ENCODE measurements around the gene LMOD3. TPM values are rescaled to one million over a fixed set of nuclear protein-coding genes. Genes with fewer than 3 reads are reported as not detected.

Gene LMOD3
- total and polyA plus RNA-seq, 2 donors (not counting 1 experiment from before 2014, with no cell fraction given): not detected

DNA sequence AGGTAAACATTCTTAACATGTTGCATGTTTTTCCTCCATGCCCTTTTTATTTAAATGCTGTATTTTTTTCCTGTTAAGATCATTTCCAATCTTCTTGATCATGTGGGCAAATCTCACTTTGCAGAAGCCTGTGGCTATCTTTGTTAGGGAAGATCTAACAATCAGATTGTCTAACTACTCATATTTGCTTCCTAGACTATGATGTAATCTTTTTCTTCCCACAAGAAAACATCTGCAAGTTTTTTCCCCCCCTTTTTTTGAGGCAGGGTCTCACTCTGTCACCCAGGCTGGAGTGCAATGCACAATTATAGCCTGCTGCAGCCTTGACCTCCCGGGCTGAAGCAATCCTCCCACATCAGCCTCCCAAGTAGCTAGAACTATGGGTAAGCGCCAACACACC lies 15.0 kb upstream of the LMOD3 start:
- no peak for TF ChIP-seq EZH2 (IDR thresholded peaks at IDR 0.05; ENCODE audit: borderline replicate concordance, insufficient read depth, low read depth, low read length, poor library complexity, severe bottlenecking)
- TF ChIP-seq, protein P1, sequence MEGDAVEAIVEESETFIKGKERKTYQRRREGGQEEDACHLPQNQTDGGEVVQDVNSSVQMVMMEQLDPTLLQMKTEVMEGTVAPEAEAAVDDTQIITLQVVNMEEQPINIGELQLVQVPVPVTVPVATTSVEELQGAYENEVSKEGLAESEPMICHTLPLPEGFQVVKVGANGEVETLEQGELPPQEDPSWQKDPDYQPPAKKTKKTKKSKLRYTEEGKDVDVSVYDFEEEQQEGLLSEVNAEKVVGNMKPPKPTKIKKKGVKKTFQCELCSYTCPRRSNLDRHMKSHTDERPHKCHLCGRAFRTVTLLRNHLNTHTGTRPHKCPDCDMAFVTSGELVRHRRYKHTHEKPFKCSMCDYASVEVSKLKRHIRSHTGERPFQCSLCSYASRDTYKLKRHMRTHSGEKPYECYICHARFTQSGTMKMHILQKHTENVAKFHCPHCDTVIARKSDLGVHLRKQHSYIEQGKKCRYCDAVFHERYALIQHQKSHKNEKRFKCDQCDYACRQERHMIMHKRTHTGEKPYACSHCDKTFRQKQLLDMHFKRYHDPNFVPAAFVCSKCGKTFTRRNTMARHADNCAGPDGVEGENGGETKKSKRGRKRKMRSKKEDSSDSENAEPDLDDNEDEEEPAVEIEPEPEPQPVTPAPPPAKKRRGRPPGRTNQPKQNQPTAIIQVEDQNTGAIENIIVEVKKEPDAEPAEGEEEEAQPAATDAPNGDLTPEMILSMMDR (IDR thresholded peaks at IDR 0.05): no peak
- no peak for ATAC-seq (ENCODE audit: low read depth)
- no peak overlapping the region for H3K4me3 Mint-ChIP-seq
- CTCF ChIA-PET: no interaction called here
- Histone ChIP-seq H3K4me3 (ENCODE audit: control extremely low read depth in 1 of 5, extremely low read depth in 1 of 5, insufficient read depth in 1 of 5, low read depth in 2 of 5, low read length in 4 of 5) (no peak overlapping the region), H3K4me2 (replicated peaks; ENCODE audit: low read depth, low read length, poor library complexity, severe bottlenecking) (no peak overlapping the region), H3K79me2 (ENCODE audit: control insufficient read depth, insufficient read depth, low read length) (no peaks in the 10 kb centered on the region), H2AFZ (ENCODE audit: insufficient read depth, low read depth, low read length, poor library complexity, severe bottlenecking) (no peak overlapping the region), H3K9me3 (ENCODE audit: control extremely low read depth in 1 of 3, control insufficient read depth in 2 of 3, insufficient read depth in 1 of 3, low read length in 2 of 3) (no peaks in the 10 kb centered on the region), H3K36me3 (replicated peaks in 1 of 2; ENCODE audit: control extremely low read depth in 1 of 2, control insufficient read depth in 1 of 2, extremely low read depth in 1 of 2, insufficient read depth in 2 of 2, low read length in 1 of 2) (no peaks in the 10 kb centered on the region), H3K27ac (ENCODE audit: low read length in 2 of 2) (no peak overlapping the region), H4K20me1 (ENCODE audit: control insufficient read depth, insufficient read depth, low read length, poor library complexity, severe bottlenecking) (no peaks in the 10 kb centered on the region), H3K4me1 (ENCODE audit: control insufficient read depth in 2 of 2, insufficient read depth in 2 of 2, low read length in 2 of 2) (no peaks in the 10 kb centered on the region), H3K27me3 (replicated peaks in 1 of 4; ENCODE audit: control extremely low read depth in 1 of 4, control insufficient read depth in 3 of 4, insufficient read depth in 4 of 4, low read length in 3 of 4) (peaks cover 0 to 4% (median 0%) of the 10 kb centered on the region in 4 experiments), H3K9ac (ENCODE audit: low read length) (no peak overlapping the region)
- POLR2A ChIA-PET: no interaction called here
- intact Hi-C loops (cut with micrococcal nuclease): no loop called here
- H3K4me1 Mint-ChIP-seq: no peaks in the 10 kb centered on the region
- no peak for DNase-seq
- no CpG with 5 or more reads among the region's 2 CpGs for WGBS (ENCODE audit: insufficient coverage)
- H3K27me3 Mint-ChIP-seq: peaks cover 20% of the 10 kb centered on the region
- no peaks in the 10 kb centered on the region for H3K9me3 Mint-ChIP-seq (ENCODE audit: insufficient read depth)
- H3K27ac Mint-ChIP-seq: no peak overlapping the region

DNA sequence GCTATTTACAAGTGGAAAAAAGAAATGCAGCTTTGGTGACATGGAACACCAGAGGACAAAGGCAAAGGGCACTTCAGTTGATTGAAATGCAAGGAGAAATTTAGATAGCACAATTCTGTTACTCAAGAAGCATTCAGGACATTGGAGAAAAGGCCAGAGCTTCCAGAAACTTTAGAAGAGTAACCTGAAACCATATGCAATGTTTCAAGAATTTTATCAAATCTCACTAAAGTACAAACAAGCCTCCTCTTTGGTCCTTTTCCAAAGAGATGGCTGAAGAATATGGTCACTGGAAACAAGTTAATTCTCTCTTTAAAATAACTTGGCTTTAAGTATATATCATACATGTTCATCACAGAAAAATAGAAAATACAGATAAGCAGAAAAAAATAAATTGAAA lies 14.6 kb upstream of the LMOD3 start:
- Histone ChIP-seq H4K20me1 (ENCODE audit: control insufficient read depth, insufficient read depth, low read length, poor library complexity, severe bottlenecking) (no peaks in the 10 kb centered on the region), H3K79me2 (ENCODE audit: control insufficient read depth, insufficient read depth, low read length) (no peaks in the 10 kb centered on the region), H3K27ac (ENCODE audit: low read length in 2 of 2) (no peak overlapping the region), H2AFZ (ENCODE audit: insufficient read depth, low read depth, low read length, poor library complexity, severe bottlenecking) (no peak overlapping the region), H3K9me3 (ENCODE audit: control extremely low read depth in 1 of 3, control insufficient read depth in 2 of 3, insufficient read depth in 1 of 3, low read length in 2 of 3) (no peaks in the 10 kb centered on the region), H3K36me3 (replicated peaks in 1 of 2; ENCODE audit: control extremely low read depth in 1 of 2, control insufficient read depth in 1 of 2, extremely low read depth in 1 of 2, insufficient read depth in 2 of 2, low read length in 1 of 2) (no peaks in the 10 kb centered on the region), H3K9ac (ENCODE audit: low read length) (no peak overlapping the region), H3K4me2 (replicated peaks; ENCODE audit: low read depth, low read length, poor library complexity, severe bottlenecking) (no peak overlapping the region), H3K27me3 (replicated peaks in 1 of 4; ENCODE audit: control extremely low read depth in 1 of 4, control insufficient read depth in 3 of 4, insufficient read depth in 4 of 4, low read length in 3 of 4) (peaks cover 0 to 4% (median 0%) of the 10 kb centered on the region in 4 experiments), H3K4me3 (ENCODE audit: control extremely low read depth in 1 of 5, extremely low read depth in 1 of 5, insufficient read depth in 1 of 5, low read depth in 2 of 5, low read length in 4 of 5) (no peak overlapping the region), H3K4me1 (ENCODE audit: control insufficient read depth in 2 of 2, insufficient read depth in 2 of 2, low read length in 2 of 2) (no peaks in the 10 kb centered on the region)
- Mint-ChIP-seq H3K9me3 (ENCODE audit: insufficient read depth) (no peaks in the 10 kb centered on the region), H3K27me3 (peaks cover 20% of the 10 kb centered on the region), H3K4me1 (no peaks in the 10 kb centered on the region), H3K4me3 (no peak overlapping the region), H3K27ac (no peak overlapping the region)
- CTCF ChIA-PET: interaction anchor here (0.9 kb wide), 1 partner anchor 273 kb away, joined by 3 read pairs; no protein-coding TSS in a partner anchor
- POLR2A ChIA-PET: no interaction called here
- TF ChIP-seq EZH2 (IDR thresholded peaks at IDR 0.05; ENCODE audit: borderline replicate concordance, insufficient read depth, low read depth, low read length, poor library complexity, severe bottlenecking): no peak
- TF ChIP-seq, protein P1 (IDR thresholded peaks at IDR 0.05): no peak
- ATAC-seq (ENCODE audit: low read depth) (no peak), DNase-seq (no peak)
- intact Hi-C loops (cut with micrococcal nuclease): no loop called here

Data from B cell (primary cell).